Naive thymus-derived CD4-positive, alpha-beta T cell (primary cell): ENCODE measurements around the gene CALN1. TPM values are rescaled to one million over a fixed set of nuclear protein-coding genes. Genes with fewer than 3 reads are reported as not detected.
"Not testable (repeated sequence)": the region's sequence is repeated elsewhere in the genome, so short reads cannot be mapped to it uniquely, and the experiment has no call there.

Experiments
- ATAC-seq: fragments of 150-1000 bp; cut with Tn5 transposase; 2 replicates; pipeline ENCODE4 v1.10.0; 2021; ENCODE audit warnings: mild to moderate bottlenecking, moderate library complexity
- CTCF ChIA-PET: fragments of 350-600 bp; sonication (Branson Sonifier 250); formaldehyde crosslinking; loops from one replicate; lab custom pipeline; 2021; ENCODE audit warnings: antibody characterized with exemption; lab: Charles Lee
- POLR2A ChIA-PET: fragments of 350-600 bp; sonication (Branson Sonifier 250); formaldehyde crosslinking; loops from one replicate; lab custom pipeline; 2021; ENCODE audit warnings: antibody characterized with exemption, inconsistent platforms; lab: Charles Lee
- DNase-seq, 9 donors: peaks; one replicate each; pipeline versions ENCODE4 v3.0.0 to v3.0.0-alpha.2; 2020 to 2022; ENCODE audit warnings: mixed read lengths in 1 of 9
- H3K27ac ChIP-seq: one replicate; pipeline ENCODE4 v1.7.0; 2013; ENCODE audit warnings: mild to moderate bottlenecking, low read depth, low read length, moderate library complexity
- H3K27me3 ChIP-seq, 2 donors: one replicate each; pipeline ENCODE4 v1.7.0; 2013; ENCODE audit warnings: low read length in 2 of 2, mild to moderate bottlenecking in 2 of 2, moderate library complexity in 2 of 2; ENCODE audit not compliant: control insufficient read depth in 2 of 2, insufficient read depth in 2 of 2
- H3K36me3 ChIP-seq, 3 experiments: 1 replicate in 2 of 3; 2 replicates in 1 of 3; pipeline ENCODE4 v1.7.0; 2013; ENCODE audit warnings: low read length in 3 of 3, mild to moderate bottlenecking in 3 of 3, moderate library complexity in 1 of 3; ENCODE audit not compliant: insufficient read depth in 3 of 3, control insufficient read depth in 2 of 3
- H3K4me1 ChIP-seq, 2 donors: one replicate each; pipeline ENCODE4 v1.7.0; 2013; ENCODE audit warnings: low read length in 2 of 2, mild to moderate bottlenecking in 2 of 2, moderate library complexity in 1 of 2; ENCODE audit not compliant: control insufficient read depth in 2 of 2, insufficient read depth in 2 of 2
- H3K4me3 ChIP-seq: 2 replicates; pipeline ENCODE4 v1.7.0; 2013; ENCODE audit warnings: mild to moderate bottlenecking, low read length
- H3K9me3 ChIP-seq, 3 experiments: 1 replicate in 2 of 3; 2 replicates in 1 of 3; pipeline ENCODE4 v1.7.0; 2013; ENCODE audit warnings: low read length in 3 of 3; ENCODE audit not compliant: control insufficient read depth in 2 of 3
- H3K27ac Mint-ChIP-seq, 9 donors: one replicate each; pipeline ENCODE4 v1.8.0; 2020 to 2022; ENCODE audit warnings: mixed read lengths in 9 of 9, mild to moderate bottlenecking in 8 of 9, moderate library complexity in 5 of 9, inconsistent platforms in 2 of 9
- H3K27me3 Mint-ChIP-seq, 5 donors: one replicate each; pipeline ENCODE4 v1.8.0; 2021 to 2022; ENCODE audit warnings: mixed read lengths in 5 of 5, mild to moderate bottlenecking in 1 of 5
- H3K36me3 Mint-ChIP-seq, 5 donors: one replicate each; pipeline ENCODE4 v1.8.0; 2020 to 2022; ENCODE audit warnings: mixed read lengths in 5 of 5, mild to moderate bottlenecking in 3 of 5, inconsistent platforms in 1 of 5
- H3K4me1 Mint-ChIP-seq, 7 donors: one replicate each; pipeline ENCODE4 v1.8.0; 2020 to 2022; ENCODE audit warnings: mixed read lengths in 7 of 7, mild to moderate bottlenecking in 3 of 7, inconsistent platforms in 1 of 7
- H3K4me3 Mint-ChIP-seq, 10 donors: one replicate each; pipeline ENCODE4 v1.8.0; 2020 to 2022; ENCODE audit warnings: mild to moderate bottlenecking in 10 of 10, mixed read lengths in 10 of 10, moderate library complexity in 6 of 10, inconsistent platforms in 2 of 10
- H3K9me3 Mint-ChIP-seq, 11 donors: one replicate each; pipeline ENCODE4 v1.8.0; 2020 to 2022; ENCODE audit warnings: mixed read lengths in 11 of 11, mild to moderate bottlenecking in 4 of 11, inconsistent platforms in 1 of 11, moderate library complexity in 1 of 11
- intact Hi-C, 2 donors: fragments of 100-400 bp; cut with micrococcal nuclease; formaldehyde crosslinking; loops; one replicate each; pipeline ENCODE4 v1.15.1; 2023
- polyA plus RNA-seq, 2 donors: library from polyadenylated mRNA; unstranded; fragments of 300-500 nt; fragmentation: Illumina TruSeq; gene quantifications; one replicate each; pipeline ENCODE4 v1.2.3, GENCODE V29; 2021
- total RNA-seq, 6 experiments: library from RNA in 5 of 6; stranded (reverse) in 5 of 6; gene quantifications; 1 replicate in 5 of 6; 2 replicates in 1 of 6; pipeline ENCODE4 v1.2.3 and lab custom pipeline; 2021 to 2026

The CALN1 gene
- total RNA-seq (under 1 TPM in 2 of 5 experiments, not detected in 3; 0.03 to 0.17 TPM), polyA plus RNA-seq (not detected), total RNA-seq (lab: John Stamatoyannopoulos, UW) (not detected)

GRCh38 chr7:72412121-72412618 lies at the start of gene CALN1:
Gene CALN1, minus strand, starts transcription at chr7:72412338.
- H3K36me3 ChIP-seq, H3K9me3 ChIP-seq, DNase-seq, H3K4me1 ChIP-seq, H3K9me3 Mint-ChIP-seq, H3K4me1 Mint-ChIP-seq, H3K4me3 Mint-ChIP-seq, intact Hi-C loops, CTCF ChIA-PET, H3K27me3 Mint-ChIP-seq, H3K27ac ChIP-seq, ATAC-seq, POLR2A ChIA-PET, H3K36me3 Mint-ChIP-seq, H3K27ac Mint-ChIP-seq, H3K27me3 ChIP-seq, H3K4me3 ChIP-seq: not testable (repeated sequence)

GRCh38 chr7:72453471-72453870 lies 41.3 kb upstream of the CALN1 start:
- DNase-seq (no peak), ATAC-seq (no peak)
- CTCF ChIA-PET, result no interaction called here
- H3K4me3 Mint-ChIP-seq, result no peak overlapping the region
- no peaks in the 10 kb centered on the region for H3K4me1 ChIP-seq
- intact Hi-C loops, result no loop called here
- no peaks in the 10 kb centered on the region for H3K36me3 ChIP-seq
- peaks cover 0 to 17% (median 0%) of the 10 kb centered on the region in 5 donors for H3K27me3 Mint-ChIP-seq
- H3K9me3 Mint-ChIP-seq, result peaks cover 0 to 15% (median 3%) of the 10 kb centered on the region in 11 donors
- no peaks in the 10 kb centered on the region for H3K27me3 ChIP-seq
- H3K9me3 ChIP-seq, result no peaks in the 10 kb centered on the region
- no peaks in the 10 kb centered on the region for H3K4me1 Mint-ChIP-seq
- H3K4me3 ChIP-seq, result no peak overlapping the region
- H3K36me3 Mint-ChIP-seq, result no peaks in the 10 kb centered on the region
- no peak overlapping the region for H3K27ac ChIP-seq
- POLR2A ChIA-PET, result no interaction called here
- H3K27ac Mint-ChIP-seq, result no peak overlapping the region

GRCh38 chr7:72447465-72448204 lies 35.5 kb upstream of the CALN1 start:
- CTCF ChIA-PET, result no interaction called here
- Histone ChIP-seq H3K27me3 (no peaks in the 10 kb centered on the region), H3K4me1 (no peaks in the 10 kb centered on the region), H3K36me3 (no peaks in the 10 kb centered on the region), H3K9me3 (no peaks in the 10 kb centered on the region), H3K4me3 (no peak overlapping the region), H3K27ac (no peak overlapping the region)
- Mint-ChIP-seq H3K4me1 (no peaks in the 10 kb centered on the region), H3K36me3 (no peaks in the 10 kb centered on the region), H3K27me3 (peaks cover 3 to 38% (median 23%) of the 10 kb centered on the region in 5 donors), H3K9me3 (peaks cover 0 to 11% (median 5%) of the 10 kb centered on the region in 11 donors), H3K27ac (no peak overlapping the region), H3K4me3 (peak overlapping the region in 1 of 10 donors; percentile 1)
- DNase-seq, result no peak
- POLR2A ChIA-PET, result no interaction called here
- ATAC-seq, result peak; percentile 29
- intact Hi-C loops, result no loop called here

- DNase-seq (no peak), ATAC-seq (no peak)
- H3K9me3 ChIP-seq, result no peaks in the 10 kb centered on the region
- Mint-ChIP-seq H3K9me3 (peaks cover 0 to 13% (median 2%) of the 10 kb centered on the region in 11 donors), H3K27ac (no peak overlapping the region), H3K4me1 (no peaks in the 10 kb centered on the region), H3K4me3 (no peak overlapping the region), H3K36me3 (no peaks in the 10 kb centered on the region), H3K27me3 (peaks cover 3 to 42% (median 23%) of the 10 kb centered on the region in 5 donors)
- H3K4me3 ChIP-seq, result no peak overlapping the region
- H3K27ac ChIP-seq, result no peak overlapping the region
- ChIA-PET CTCF (no interaction called here), POLR2A (no interaction called here)
- no peaks in the 10 kb centered on the region for H3K4me1 ChIP-seq
- no peaks in the 10 kb centered on the region for H3K36me3 ChIP-seq
- H3K27me3 ChIP-seq, result no peaks in the 10 kb centered on the region
- intact Hi-C loops, result no loop called here
These were observed 34.7 kb upstream of the CALN1 start for GRCh38 chr7:72446591-72447462.

- intact Hi-C loops, result no loop called here
- no peak overlapping the region for H3K27ac Mint-ChIP-seq
- H3K27ac ChIP-seq, result no peak overlapping the region
- H3K9me3 Mint-ChIP-seq, result peaks cover 0 to 15% (median 2%) of the 10 kb centered on the region in 11 donors
- CTCF ChIA-PET, result no interaction called here
- H3K4me3 ChIP-seq, result no peak overlapping the region
- H3K4me1 ChIP-seq, result no peaks in the 10 kb centered on the region
- no peak overlapping the region for H3K4me3 Mint-ChIP-seq
- no peaks in the 10 kb centered on the region for H3K27me3 ChIP-seq
- H3K36me3 ChIP-seq, result no peaks in the 10 kb centered on the region
- no peaks in the 10 kb centered on the region for H3K36me3 Mint-ChIP-seq
- H3K4me1 Mint-ChIP-seq, result no peaks in the 10 kb centered on the region
- POLR2A ChIA-PET, result no interaction called here
- H3K9me3 ChIP-seq, result no peaks in the 10 kb centered on the region
- DNase-seq, result no peak
- no peak for ATAC-seq
- peaks cover 3 to 46% (median 23%) of the 10 kb centered on the region in 5 donors for H3K27me3 Mint-ChIP-seq
These were observed 34.0 kb upstream of the CALN1 start for GRCh38 chr7:72446131-72446530.

GRCh38 chr7:72445580-72445979 lies 33.4 kb upstream of the CALN1 start:
- Histone ChIP-seq H3K9me3 (no peaks in the 10 kb centered on the region), H3K27me3 (no peaks in the 10 kb centered on the region), H3K4me3 (no peak overlapping the region), H3K4me1 (no peaks in the 10 kb centered on the region), H3K27ac (no peak overlapping the region), H3K36me3 (no peaks in the 10 kb centered on the region)
- POLR2A ChIA-PET, result no interaction called here
- Mint-ChIP-seq H3K9me3 (peaks cover 0 to 15% (median 3%) of the 10 kb centered on the region in 11 donors), H3K4me3 (no peak overlapping the region), H3K27me3 (peaks cover 3 to 50% (median 23%) of the 10 kb centered on the region in 5 donors), H3K36me3 (no peaks in the 10 kb centered on the region), H3K27ac (no peak overlapping the region), H3K4me1 (no peaks in the 10 kb centered on the region)
- CTCF ChIA-PET, result no interaction called here
- ATAC-seq (no peak), DNase-seq (no peak)
- intact Hi-C loops, result no loop called here
